Mesendoderm (in vitro differentiated cells): ENCODE measurements around the gene SYPL1.

Experiments
- DNase-seq: peaks from one replicate; pipeline ENCODE4 v3.0.0; 2013
- H2AK5ac ChIP-seq: 2 replicates; pipeline ENCODE4 v1.6.1; 2013; ENCODE audit warnings: low read length, inconsistent platforms
- H2BK120ac ChIP-seq: 2 replicates; pipeline ENCODE4 v1.6.1; 2013; ENCODE audit warnings: low read depth, mild to moderate bottlenecking, low read length, moderate library complexity, mixed read lengths
- H2BK15ac ChIP-seq: replicated peaks from 2 replicates; pipeline ENCODE4 v1.6.1; 2013; ENCODE audit warnings: low read depth, mild to moderate bottlenecking, moderate library complexity
- H2BK5ac ChIP-seq: 2 replicates; pipeline ENCODE4 v1.6.1; 2013; ENCODE audit warnings: low read length, inconsistent platforms
- H3K18ac ChIP-seq: 2 replicates; pipeline ENCODE4 v1.6.1; 2013; ENCODE audit warnings: mild to moderate bottlenecking, low read length, mixed read lengths
- H3K23ac ChIP-seq: one replicate; pipeline ENCODE4 v1.6.1; 2013; ENCODE audit warnings: low read length
- H3K27ac ChIP-seq: 2 replicates; pipeline ENCODE4 v1.5.1; 2013; ENCODE audit warnings: low read depth, mild to moderate bottlenecking, inconsistent platforms, low read length, moderate library complexity
- H3K27me3 ChIP-seq: 2 replicates; pipeline ENCODE4 v1.6.1; 2013; ENCODE audit warnings: low read length, control low read depth, mild to moderate bottlenecking, inconsistent platforms; ENCODE audit not compliant: insufficient read depth, poor library complexity
- H3K36me3 ChIP-seq: 2 replicates; pipeline ENCODE4 v1.6.1; 2013; ENCODE audit warnings: low read length, inconsistent platforms; ENCODE audit not compliant: control insufficient read depth, insufficient read depth
- H3K4ac ChIP-seq: one replicate; pipeline ENCODE4 v1.6.1; 2013; ENCODE audit warnings: low read depth, mild to moderate bottlenecking, low read length, moderate library complexity
- H3K4me1 ChIP-seq: 2 replicates; pipeline ENCODE4 v1.6.1; 2013; ENCODE audit warnings: low read depth, low read length, inconsistent platforms; ENCODE audit not compliant: control insufficient read depth
- H3K4me2 ChIP-seq: 2 replicates; pipeline ENCODE4 v1.6.1; 2013; ENCODE audit warnings: low read length
- H3K4me3 ChIP-seq: 2 replicates; pipeline ENCODE4 v1.5.1; 2013; ENCODE audit warnings: mild to moderate bottlenecking, low read length
- H3K56ac ChIP-seq: one replicate; pipeline ENCODE4 v1.6.1; 2013; ENCODE audit warnings: low read length
- H3K79me1 ChIP-seq: 2 replicates; pipeline ENCODE4 v1.6.1; 2013; ENCODE audit warnings: low read length, inconsistent platforms
- H3K79me2 ChIP-seq: 2 replicates; pipeline ENCODE4 v1.6.1; 2013; ENCODE audit warnings: mild to moderate bottlenecking, low read length; ENCODE audit not compliant: control insufficient read depth, insufficient read depth
- H3K9ac ChIP-seq: 2 replicates; pipeline ENCODE4 v1.6.1; 2013; ENCODE audit warnings: low read length, inconsistent platforms
- H4K5ac ChIP-seq: one replicate; pipeline ENCODE4 v1.6.1; 2013; ENCODE audit warnings: low read length
- H4K8ac ChIP-seq: one replicate; pipeline ENCODE4 v1.6.1; 2013; ENCODE audit warnings: low read depth, mild to moderate bottlenecking, control low read depth, low read length, moderate library complexity
- WGBS: extraction: QIAGEN DNeasy Blood & Tissue Kit; methylation state at CpG from one replicate; pipeline ENCODE4 v1.1.7; 2013; ENCODE audit warnings: low lambda C conversion rate, missing lambda C conversion rate; ENCODE audit not compliant: insufficient coverage; ENCODE audit errors: extremely low coverage; 5-methylcytosine and 5-hydroxymethylcytosine counted together

SYPL1 gene

GRCh38 chr7:106126170-106126938, 14.2 kb upstream of the SYPL1 start:
- Histone ChIP-seq H3K27me3 (no peaks in the 10 kb centered on the region), H3K27ac (no peak overlapping the region), H3K4me2 (no peak overlapping the region), H2BK15ac (no peak overlapping the region), H3K18ac (no peak overlapping the region), H2AK5ac (no peak overlapping the region), H4K5ac (no peak overlapping the region), H3K4me3 (no peak overlapping the region), H3K79me2 (no peaks in the 10 kb centered on the region), H3K9ac (no peak overlapping the region), H3K23ac (no peak overlapping the region), H3K79me1 (no peaks in the 10 kb centered on the region), H4K8ac (no peak overlapping the region), H2BK5ac (no peak overlapping the region), H3K36me3 (no peaks in the 10 kb centered on the region), H2BK120ac (no peak overlapping the region), H3K4me1 (no peaks in the 10 kb centered on the region), H3K4ac (no peak overlapping the region), H3K56ac (no peak overlapping the region)
- no peak for DNase-seq
- WGBS: no CpG with 5 or more reads among the region's 7 CpGs

GRCh38 chr7:106125417-106125816, 13.3 kb upstream of the SYPL1 start:
- H4K8ac ChIP-seq: no peak overlapping the region
- H3K56ac ChIP-seq: no peak overlapping the region
- no peak overlapping the region for H2AK5ac ChIP-seq
- WGBS: no CpG with 5 or more reads among the region's 4 CpGs
- H2BK5ac ChIP-seq: no peak overlapping the region
- no peak for DNase-seq
- H4K5ac ChIP-seq: no peak overlapping the region
- no peak overlapping the region for H3K18ac ChIP-seq
- no peaks in the 10 kb centered on the region for H3K27me3 ChIP-seq
- H2BK120ac ChIP-seq: no peak overlapping the region
- no peaks in the 10 kb centered on the region for H3K4me1 ChIP-seq
- no peak overlapping the region for H3K4ac ChIP-seq
- H3K4me3 ChIP-seq: no peak overlapping the region
- no peak overlapping the region for H3K4me2 ChIP-seq
- no peak overlapping the region for H2BK15ac ChIP-seq
- no peaks in the 10 kb centered on the region for H3K36me3 ChIP-seq
- no peaks in the 10 kb centered on the region for H3K79me2 ChIP-seq
- no peak overlapping the region for H3K9ac ChIP-seq
- H3K79me1 ChIP-seq: no peaks in the 10 kb centered on the region
- H3K23ac ChIP-seq: no peak overlapping the region
- H3K27ac ChIP-seq: no peak overlapping the region

GRCh38 chr7:106124186-106124585, 12.1 kb upstream of the SYPL1 start:
- Histone ChIP-seq H3K36me3 (no peaks in the 10 kb centered on the region), H3K27ac (no peak overlapping the region), H3K4me3 (no peak overlapping the region), H3K4me1 (peaks cover 8% of the 10 kb centered on the region), H3K27me3 (no peaks in the 10 kb centered on the region), H3K79me1 (no peaks in the 10 kb centered on the region), H4K8ac (no peak overlapping the region), H3K79me2 (no peaks in the 10 kb centered on the region), H2BK5ac (no peak overlapping the region), H3K23ac (no peak overlapping the region), H3K56ac (no peak overlapping the region), H2AK5ac (no peak overlapping the region), H3K18ac (no peak overlapping the region), H2BK15ac (no peak overlapping the region), H3K4ac (no peak overlapping the region), H3K9ac (no peak overlapping the region), H4K5ac (no peak overlapping the region), H2BK120ac (no peak overlapping the region), H3K4me2 (no peak overlapping the region)
- WGBS: no CpG with 5 or more reads among the region's 1 CpG
- no peak for DNase-seq

- Histone ChIP-seq H3K4me1 (peaks cover 8% of the 10 kb centered on the region), H4K8ac (no peak overlapping the region), H2BK120ac (no peak overlapping the region), H3K27me3 (no peaks in the 10 kb centered on the region), H3K79me1 (no peaks in the 10 kb centered on the region), H3K79me2 (no peaks in the 10 kb centered on the region), H3K23ac (no peak overlapping the region), H2AK5ac (no peak overlapping the region), H3K4ac (no peak overlapping the region), H3K36me3 (no peaks in the 10 kb centered on the region), H4K5ac (no peak overlapping the region), H3K4me3 (no peak overlapping the region), H3K9ac (no peak overlapping the region), H2BK5ac (no peak overlapping the region), H3K56ac (no peak overlapping the region), H3K27ac (no peak overlapping the region), H3K4me2 (no peak overlapping the region), H2BK15ac (no peak overlapping the region), H3K18ac (no peak overlapping the region)
- DNase-seq: no peak
- WGBS: no CpG with 5 or more reads among the region's 1 CpG
Observed at GRCh38 chr7:106122713-106123112, 10.6 kb upstream of the SYPL1 start.

- Histone ChIP-seq H4K5ac (no peak overlapping the region), H2BK5ac (no peak overlapping the region), H3K79me1 (no peaks in the 10 kb centered on the region), H3K18ac (no peak overlapping the region), H3K23ac (no peak overlapping the region), H3K27me3 (no peaks in the 10 kb centered on the region), H2AK5ac (no peak overlapping the region), H2BK120ac (no peak overlapping the region), H3K4me3 (no peak overlapping the region), H3K79me2 (no peaks in the 10 kb centered on the region), H3K9ac (no peak overlapping the region), H3K4me1 (peaks cover 8% of the 10 kb centered on the region), H3K4ac (no peak overlapping the region), H3K27ac (no peak overlapping the region), H3K4me2 (no peak overlapping the region), H3K56ac (no peak overlapping the region), H2BK15ac (no peak overlapping the region), H4K8ac (no peak overlapping the region), H3K36me3 (no peaks in the 10 kb centered on the region)
- no CpG with 5 or more reads among the region's 3 CpGs for WGBS
- DNase-seq: no peak
Observed at GRCh38 chr7:106121189-106121810, 9.2 kb upstream of the SYPL1 start.
